Stimulated activated CD4-positive, alpha-beta T cell treated with anti-CD3 and anti-CD28 coated beads, Interleukin-1b, Interleukin-23, amount 100 ng/mL, for 48 hours (primary cell): Measurements from ENCODE around the gene RCSD1.

Source experiments
- DNase-seq: peaks from one replicate; pipeline ENCODE4 v3.0.0-alpha.2; 2020

RCSD1 gene

DNA sequence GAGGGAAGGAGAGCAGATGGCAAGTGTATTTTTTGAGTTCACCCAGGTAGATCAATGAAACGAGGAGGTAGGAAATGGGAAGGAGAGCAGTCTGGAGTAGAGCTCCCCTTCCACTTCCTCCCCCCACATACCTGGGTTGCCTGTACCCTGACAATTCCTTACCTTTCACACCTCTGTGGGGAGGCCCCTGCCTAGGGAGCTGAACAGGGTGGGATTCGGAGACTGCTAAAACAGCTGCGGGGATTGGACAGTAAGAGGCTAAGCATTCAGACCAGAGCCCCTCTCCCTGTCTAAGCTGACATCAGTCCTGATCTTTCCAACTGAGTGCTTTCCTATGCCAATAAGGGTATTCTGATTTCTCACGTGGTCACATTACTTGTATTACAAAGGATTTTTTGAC is 14.5 kb downstream of the RCSD1 start:
- DNase-seq = no peak

- DNase-seq = no peak
Observed at GRCh38 chr1:167645140-167645541, 15.1 kb downstream of the RCSD1 start.

DNA sequence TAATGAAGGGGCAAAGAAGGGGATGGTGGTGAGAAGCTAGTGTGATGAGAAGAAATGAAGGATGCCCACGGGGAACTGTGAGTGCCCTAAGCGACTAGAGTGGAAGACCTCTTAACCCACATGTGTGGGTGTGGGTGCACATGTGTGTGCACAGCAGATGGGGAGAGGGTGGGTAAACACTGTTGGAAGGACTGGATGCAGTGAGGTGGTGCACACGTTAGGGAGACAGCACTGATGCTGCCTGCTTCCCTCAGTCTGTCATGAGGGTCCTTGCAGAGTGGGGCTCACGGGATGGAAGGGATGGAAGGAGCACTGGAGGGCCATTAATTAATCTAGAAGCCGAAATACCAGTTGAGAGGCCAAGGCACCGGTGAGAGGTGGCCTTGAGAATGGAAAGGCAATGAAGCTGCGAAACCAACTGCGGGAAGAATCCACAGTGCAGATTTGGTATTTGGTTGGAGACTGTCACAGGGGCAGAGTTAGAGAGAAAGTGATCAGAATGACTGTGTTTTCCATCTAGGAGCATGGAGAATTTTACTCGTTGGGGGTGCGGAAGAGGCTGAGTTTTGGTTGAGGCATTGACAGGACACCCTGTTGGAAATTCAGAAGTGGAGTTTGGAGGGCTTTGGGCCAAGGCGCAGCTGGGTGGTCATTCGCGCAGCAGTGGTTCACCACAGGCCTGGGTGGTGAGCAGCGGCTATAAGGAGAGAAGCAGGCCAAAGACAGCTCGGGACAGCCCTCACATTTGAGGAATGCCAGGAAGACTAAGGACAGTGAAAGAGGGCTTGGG is 15.8 kb downstream of the RCSD1 start:
- no peak for DNase-seq

- no peak for DNase-seq
Observed at GRCh38 chr1:167648252-167648849, 18.3 kb downstream of the RCSD1 start.

- no peak for DNase-seq
Observed at GRCh38 chr1:167648978-167649744, 19.1 kb downstream of the RCSD1 start.

DNA sequence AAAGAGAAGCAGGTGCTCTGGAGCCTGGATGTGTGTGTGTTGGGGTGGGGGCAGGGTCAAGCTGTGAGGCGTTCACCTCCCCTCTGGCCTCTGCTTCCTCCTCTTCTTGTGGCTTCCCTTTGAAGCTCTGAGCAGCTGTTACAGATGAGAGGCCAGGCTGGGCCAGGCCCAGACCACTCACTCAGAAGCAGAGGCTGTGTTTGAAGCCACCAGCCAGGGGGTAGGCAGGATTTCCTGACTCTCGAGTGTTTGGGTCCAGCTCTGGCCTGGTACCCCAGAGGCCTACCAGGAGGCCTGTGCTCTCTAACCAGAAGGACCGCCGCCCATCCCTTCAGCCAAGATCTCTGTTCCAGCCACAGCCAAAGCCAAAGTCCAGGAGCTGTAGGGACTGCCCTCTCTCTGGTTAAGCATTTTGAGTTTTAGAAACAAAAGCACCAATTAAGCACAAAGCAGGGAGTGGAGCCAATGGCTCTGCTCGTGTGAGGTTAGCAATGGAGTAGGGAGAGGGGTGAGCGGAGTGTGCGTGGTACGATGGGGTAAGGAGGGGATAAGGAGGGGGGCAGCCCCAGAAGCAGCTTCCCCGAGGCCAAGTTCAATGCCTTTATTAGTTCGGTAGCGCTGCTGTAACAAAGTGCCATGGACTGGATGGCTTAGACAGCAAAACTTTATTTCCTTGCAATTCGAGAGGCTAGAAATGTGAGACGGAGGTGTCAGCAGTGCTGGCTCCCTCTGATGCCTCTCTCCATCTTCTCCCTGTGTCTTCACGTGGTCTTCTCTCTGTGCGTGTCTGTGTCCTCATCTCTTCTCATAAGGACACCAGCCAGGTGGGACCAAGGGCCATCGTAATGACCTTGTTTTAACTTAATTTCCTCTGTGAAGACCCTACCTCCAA is 20.5 kb downstream of the RCSD1 start:
- no peak for DNase-seq

GRCh38 chr1:167651161-167651693 is 21.2 kb downstream of the RCSD1 start:
- peak; percentile 10 for DNase-seq

DNA sequence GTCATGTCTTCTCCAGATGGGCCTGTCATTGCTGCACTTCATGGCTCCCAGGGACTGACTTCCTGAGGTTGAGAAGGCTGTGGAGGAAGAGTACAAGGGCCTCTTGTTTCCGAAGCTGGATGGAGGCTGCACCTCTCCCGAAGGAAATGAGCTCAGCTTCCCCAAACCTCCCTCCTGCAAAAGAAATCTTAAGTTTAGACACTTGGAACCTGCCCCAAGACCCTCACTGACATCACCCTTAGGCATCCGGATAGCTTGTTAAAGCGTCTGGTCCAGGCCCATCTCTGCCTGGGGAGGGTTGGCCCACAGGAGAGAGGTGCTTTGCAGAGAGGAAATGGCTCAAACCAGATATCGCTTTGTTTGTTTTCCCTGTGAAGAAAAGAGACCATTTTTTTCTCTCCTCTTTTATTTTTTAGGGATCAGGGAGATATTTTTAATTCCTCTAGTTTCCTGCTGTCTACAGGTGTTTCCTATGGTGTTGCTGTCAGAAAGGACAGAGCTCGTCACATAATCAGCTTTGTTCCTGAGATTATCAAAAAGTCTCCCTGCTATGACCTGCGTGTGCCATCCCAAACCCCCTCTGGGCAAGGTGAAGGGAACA is 25.0 kb downstream of the RCSD1 start:
- DNase-seq = no peak

GRCh38 chr1:167656657-167657056 is 26.6 kb downstream of the RCSD1 start:
- no peak for DNase-seq

DNA sequence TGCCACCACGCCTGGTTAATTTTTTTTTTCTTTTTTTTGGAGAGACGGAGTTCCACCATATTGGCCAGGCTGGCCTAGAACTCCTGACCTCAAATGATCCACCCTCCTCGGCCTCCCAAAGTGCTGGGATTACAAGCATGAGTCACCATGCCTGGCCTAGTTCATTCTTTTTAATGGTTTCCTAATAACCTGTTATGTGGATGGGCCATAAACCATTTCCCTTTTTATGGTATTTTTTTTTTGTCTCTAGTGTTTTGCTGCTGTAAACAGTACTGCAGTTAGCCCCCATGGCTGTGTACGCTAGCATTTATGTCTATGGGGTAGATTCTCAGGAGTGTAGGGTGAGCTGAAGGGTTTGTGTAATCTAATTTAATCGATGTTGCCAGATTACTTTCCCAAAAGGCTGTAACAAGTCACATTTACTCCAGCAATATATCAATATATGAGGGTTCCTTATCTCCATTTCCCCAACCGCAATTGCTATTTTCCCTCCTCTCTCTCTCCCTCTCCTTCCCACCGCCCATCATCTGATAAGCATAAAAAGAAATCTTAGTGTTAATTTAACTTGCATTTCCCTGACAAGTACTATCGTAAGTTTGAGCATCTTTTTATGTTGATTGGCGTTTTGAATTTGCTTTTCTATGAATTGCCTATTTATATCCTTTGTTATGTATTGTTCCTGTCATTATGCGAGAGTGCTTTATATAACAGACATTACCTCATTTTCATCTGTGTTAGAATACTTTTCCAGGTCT is 28.7 kb downstream of the RCSD1 start:
- no peak for DNase-seq

DNA sequence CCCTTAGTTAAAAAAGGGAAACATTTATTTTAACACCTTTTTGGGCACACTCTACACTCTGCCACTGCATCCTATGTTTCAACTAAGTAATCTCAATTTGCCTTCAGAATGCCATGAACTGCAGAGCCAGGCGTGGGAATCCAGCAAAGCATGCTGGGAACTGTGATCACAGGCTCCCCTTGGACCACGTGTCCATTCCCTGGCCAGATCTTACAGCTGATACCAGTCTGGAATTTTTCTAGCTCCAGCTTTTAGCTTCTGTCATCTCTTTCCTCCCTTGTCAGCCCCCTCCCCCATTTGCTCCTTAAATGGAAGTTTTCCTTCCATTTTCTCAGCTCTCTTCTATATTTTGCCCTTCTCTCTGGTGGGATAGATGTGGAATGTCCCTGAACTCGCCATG is 29.4 kb downstream of the RCSD1 start:
- DNase-seq = no peak

- no peak for DNase-seq
Observed at GRCh38 chr1:167659881-167660280, 29.8 kb downstream of the RCSD1 start.

DNA sequence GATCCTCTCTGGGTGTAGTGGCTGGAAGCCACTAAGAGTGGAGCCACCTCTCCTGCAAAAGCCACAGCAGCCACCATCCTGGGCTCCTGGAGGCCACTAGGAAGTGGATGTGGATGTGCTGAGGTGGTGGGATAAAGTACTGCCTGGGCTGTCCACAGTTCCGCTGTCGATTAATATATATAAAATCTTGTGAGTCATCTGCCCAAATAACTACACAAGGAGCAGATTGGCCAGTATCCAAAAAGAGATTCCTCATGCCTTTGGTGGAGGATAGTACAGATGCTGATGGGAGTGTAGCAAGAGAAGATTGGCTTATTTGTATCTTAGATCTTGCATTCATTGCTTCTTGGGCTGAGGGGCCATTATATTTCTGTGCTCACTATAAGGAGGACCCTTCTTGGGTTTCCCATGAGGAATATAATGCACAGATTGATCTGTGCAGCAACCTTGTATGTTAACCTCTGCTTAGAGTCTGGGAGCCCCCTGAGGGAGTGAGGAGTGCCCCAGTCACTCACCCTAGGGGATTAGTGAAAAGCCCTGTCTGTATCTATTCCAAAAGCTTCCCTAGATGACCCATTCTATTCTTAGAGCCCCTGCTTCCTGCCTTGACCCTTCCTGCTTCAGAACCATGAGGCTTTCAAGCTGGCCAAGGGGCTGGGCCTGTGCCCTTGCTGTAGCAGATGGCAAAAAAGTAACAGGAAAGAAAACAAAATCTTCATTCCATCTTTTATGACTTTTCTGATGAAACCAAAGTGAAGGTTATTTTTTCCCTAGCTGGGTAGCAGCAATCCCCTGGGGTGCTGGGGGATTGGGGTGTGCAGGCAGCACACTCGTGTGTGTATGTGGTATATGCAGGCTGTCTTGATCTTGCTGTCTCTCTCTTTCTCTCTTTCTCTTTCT is 31.7 kb downstream of the RCSD1 start:
- no peak for DNase-seq

GRCh38 chr1:167663002-167663772 is 33.2 kb downstream of the RCSD1 start:
- no peak for DNase-seq

DNA sequence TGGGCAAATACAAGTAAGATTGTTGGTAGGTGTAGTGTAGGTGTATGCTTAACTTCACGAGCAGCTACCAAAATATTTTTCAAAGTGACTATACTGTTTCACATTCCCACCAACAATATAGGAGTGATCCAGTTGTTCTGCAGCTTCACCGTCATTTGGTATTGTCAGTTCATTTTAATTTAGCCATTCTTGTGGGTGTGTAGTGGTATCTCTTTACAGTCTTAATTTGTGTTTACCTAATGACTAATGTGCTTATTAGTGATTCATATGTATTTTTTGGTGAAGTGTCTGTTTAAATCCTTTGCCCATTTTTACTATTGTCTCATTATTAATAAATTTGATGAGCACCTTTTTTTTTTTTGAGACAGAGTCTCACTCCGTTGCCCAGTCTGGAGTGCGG is 35.4 kb downstream of the RCSD1 start:
- DNase-seq = no peak

GRCh38 chr1:167666416-167666815 is 36.4 kb downstream of the RCSD1 start:
- DNase-seq = no peak

DNA sequence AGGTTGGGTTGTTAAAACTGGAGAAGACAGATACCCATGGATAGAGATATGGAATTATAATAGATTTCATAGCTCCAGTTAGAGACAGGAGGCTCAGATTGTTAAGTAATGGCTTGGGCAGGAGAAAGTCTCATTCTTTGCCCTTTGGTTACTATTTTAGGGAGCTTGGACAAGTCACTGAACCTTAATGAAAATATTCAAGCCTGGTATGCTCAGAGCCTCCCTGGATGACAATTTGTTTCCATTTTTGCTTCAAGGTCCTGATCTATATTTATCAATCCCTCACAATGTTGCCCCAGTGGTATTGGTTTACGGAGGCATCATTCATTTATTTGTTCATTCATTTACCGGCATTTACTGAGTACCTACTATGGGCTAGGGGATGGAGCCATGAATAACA is 37.5 kb downstream of the RCSD1 start:
- no peak for DNase-seq

DNA sequence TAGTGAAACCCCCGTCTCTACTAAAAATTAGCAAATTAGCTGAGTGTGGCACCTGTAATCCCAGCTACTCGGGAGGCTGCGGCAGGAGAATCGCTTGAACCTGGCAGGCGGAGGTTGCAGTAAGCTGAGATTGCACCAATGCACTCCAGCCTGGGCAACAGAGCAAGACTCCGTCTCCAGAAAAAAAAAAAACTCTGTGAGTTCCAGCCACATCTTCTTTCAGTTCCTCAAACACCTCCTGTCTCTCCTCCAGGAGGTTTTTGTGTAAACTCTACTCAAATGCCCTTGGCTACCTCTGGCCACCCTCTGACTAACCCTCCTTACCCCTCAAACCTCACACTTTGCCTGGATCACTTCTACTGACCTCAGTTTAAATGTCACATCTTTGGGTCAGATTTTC is 38.1 kb downstream of the RCSD1 start:
- no peak for DNase-seq
